Umbilical cord (tissue), 2 donors: ENCODE measurements around the gene PASK. TPM values are rescaled to one million over a fixed set of nuclear protein-coding genes. Genes with fewer than 3 reads are reported as not detected.

Experiments
- DNase-seq: peaks from one replicate; pipeline ENCODE4 v3.0.0-alpha.2; 2015; ENCODE audit warnings: low spot score
- total RNA-seq: library from RNA; depleted of rRNA; stranded (reverse); fragments of >200 nt; gene quantifications from one replicate; pipeline ENCODE4 v1.2.3, GENCODE V29; 2014; ENCODE audit warnings: low replicate concordance; ENCODE audit not compliant: insufficient read depth

The PASK gene
- total RNA-seq, 1 donor from 2014 or later = 3.1 TPM

GRCh38 chr2:241082341-241083090, 66.8 kb downstream of the PASK start:
- no peak for DNase-seq

DNA sequence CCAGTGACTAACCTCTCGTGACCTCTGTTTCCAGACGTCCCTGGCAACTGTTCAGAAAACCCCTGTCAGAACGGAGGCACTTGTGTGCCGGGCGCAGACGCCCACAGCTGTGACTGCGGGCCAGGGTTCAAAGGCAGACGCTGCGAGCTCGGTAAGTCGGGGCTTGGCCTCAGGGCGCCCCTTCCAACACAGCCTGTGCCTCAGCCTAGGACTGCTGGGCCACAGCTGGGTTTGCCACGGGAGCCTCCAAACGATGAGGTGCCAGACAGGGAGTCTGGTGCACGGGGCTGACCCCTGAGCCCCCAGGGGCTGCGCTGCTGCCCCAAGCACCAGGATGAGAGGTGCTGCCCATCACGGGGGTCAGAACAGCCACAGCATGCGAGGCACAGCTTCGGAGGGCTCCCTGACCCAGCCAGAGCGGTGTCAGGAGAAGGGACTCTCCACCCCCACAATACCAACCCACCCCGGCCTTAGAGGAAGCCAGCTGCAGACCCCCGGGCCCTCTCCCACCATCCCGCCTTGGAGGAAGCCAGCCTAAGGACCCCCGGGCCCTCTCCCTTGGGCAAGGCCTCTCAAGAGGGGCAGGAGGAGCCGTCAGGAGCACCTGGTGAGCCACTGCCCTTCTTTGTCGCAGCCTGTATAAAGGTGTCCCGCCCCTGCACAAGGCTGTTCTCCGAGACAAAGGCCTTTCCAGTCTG, 67.5 kb downstream of the PASK start:
- no peak for DNase-seq

DNA sequence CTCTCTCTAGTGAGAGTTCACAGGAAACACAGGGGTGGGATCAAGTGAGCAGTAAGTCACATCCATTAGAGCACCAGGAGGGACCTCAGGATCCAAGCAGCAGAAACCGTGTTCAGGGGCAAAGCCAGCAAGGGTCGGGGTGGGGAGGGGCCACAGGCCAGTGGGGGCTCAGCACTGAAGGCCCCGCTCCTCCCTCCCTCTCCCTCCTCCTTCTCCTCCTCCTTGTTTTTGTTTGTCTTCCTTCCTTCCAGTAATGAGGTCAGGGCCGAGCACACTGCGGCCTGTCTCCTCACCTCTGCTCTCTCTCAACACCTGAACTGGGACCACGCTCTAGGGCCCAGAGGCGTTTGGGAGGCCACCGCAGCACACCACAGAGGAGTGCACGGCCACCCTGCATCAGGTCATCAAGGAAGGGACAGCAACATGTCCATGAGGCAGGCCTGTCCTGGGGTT, 68.1 kb downstream of the PASK start:
- no peak for DNase-seq

DNA sequence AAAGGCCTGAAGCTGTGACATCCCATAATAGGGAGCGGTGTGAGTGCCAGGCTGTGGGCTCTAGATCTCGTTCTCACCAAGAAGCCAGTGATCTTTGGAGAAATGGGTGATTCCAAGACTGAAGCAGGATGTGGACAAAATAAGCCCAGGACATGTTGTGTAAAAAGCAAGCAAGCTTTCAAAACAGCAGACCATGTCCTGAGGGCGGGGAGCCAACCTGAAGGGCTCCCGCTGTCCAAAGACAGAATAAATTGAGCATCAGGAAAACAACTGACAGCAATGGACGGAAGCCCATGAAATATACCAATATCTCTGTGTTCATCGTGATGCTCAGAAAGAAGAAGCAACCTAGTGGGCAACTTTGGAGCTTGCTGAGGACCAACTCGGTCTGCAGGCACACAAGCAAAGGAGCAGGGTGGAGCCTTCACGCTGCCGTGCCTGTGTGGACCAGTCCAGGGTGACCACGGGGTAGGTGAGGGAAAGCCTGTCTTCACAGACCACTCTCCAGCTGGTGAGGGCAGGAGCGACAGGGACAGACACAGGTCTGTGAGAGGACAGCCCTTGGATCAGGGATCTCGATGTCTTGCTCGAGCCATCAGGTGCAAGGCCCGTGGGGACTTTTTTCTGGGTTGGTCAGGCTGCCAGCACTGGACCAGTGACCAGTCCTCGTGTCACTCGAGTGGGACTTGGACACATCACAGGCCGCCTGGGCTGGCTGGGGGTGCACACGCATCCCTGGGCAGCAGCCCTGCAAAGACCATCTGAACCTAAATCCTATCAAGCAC, 68.7 kb downstream of the PASK start:
- no peak for DNase-seq

DNA sequence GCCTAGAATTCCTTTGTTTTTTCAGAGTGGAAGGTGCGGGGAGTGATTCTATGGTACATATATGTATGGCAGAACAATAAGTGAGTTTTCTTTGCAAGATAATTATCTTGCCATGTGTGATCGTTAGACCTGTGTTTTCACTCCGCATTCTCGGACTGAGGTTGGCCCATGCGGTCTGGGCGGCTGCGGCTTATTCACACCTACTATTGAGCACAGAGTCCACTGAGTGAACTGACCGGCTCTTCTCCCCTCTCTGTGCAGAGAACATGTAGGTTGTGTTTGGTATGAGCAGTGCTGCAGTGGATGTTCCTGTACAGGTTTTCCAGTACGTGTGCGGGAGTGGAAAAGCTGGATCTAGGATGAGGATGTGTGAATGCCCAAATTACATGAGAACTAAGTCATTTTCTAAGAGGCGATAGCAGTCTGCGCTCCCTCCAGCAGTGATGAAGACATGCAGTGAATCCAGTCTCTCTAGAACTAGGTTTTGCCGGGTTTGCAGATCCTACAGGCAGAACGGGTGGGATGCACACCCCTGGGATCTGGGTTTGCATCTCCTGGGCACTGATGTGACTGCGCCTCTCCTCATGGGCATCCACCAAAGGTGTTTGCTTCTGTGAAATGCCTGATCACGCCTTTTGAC, 74.3 kb downstream of the PASK start:
- no peak for DNase-seq

DNA sequence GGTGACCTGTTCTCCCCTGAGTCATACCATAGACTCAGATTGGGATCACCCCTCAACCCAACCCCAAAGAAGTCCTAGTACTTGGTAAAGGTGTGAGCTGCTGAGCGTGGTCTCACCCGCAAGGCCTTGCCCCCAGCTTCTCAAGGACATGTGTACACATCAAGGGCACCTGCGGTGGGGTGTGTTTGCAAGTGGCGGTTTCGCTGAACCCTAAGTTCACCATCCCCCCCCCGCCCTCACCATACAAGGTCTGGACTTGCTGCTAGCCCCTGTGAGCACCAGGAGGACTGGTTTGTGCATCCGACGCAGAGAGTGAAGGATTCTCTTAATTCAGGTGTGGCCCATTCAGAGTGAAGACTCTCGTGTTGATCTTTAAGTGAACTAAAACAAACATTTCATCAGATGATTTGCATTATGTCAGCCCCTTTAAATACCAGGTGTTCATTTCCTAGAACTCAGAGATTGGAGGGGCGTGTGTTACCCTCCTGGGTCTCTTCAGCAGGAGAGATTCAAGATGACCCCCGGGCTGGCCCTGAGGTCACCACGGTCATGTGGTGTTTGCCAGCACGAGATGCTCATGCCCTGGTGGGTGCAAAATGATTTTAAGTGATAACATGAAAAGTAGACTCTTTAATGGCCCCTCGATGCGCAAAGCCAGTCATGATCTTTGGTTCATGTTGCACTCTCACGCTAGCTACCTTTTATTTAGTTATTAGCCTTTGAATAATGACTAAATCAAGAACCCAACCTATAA, 75.0 kb downstream of the PASK start:
- DNase-seq = no peak

DNA sequence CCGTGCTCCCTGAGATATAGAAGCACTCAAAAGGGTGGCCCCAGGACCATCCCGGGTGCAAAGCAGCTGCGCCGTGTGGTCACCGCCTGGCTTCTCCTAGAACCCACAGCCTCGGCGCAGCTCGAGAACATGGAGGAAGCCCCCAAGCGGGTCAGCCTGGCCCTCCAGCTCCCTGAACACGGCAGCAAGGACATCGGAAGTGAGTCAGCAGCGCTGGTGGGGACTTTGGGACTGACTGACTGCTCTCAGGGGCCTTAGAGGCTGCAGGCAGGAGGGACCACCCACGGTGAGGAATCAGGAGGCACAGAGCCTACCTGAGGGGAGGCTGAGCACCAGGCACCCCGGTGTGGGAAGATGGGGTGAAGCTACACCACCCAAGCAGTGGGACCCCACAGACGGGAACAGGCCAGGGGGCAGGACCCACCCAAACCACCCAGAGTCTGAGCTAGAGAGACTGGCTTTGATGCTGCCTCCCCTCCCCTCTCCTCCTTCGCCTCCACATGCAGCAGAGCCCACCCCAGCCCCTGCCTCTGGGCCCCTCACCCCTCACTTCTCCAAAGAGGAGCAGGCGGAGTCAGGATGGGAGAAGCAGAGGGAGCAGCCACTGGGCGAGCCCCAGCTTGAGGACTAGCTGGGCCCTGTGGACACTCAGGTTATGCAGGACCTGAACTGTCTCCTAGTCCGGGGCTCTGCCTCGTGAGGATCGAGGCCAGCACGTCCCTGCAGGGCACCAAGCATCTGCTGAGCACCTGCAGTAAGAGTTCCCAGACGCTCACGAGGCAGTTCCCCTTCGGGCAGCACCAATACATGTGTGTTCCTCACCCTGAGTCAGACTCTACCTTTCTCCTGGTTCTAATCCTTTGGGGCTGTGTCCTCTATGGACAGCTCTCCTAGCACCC, 75.9 kb downstream of the PASK start:
- DNase-seq = no peak

DNA sequence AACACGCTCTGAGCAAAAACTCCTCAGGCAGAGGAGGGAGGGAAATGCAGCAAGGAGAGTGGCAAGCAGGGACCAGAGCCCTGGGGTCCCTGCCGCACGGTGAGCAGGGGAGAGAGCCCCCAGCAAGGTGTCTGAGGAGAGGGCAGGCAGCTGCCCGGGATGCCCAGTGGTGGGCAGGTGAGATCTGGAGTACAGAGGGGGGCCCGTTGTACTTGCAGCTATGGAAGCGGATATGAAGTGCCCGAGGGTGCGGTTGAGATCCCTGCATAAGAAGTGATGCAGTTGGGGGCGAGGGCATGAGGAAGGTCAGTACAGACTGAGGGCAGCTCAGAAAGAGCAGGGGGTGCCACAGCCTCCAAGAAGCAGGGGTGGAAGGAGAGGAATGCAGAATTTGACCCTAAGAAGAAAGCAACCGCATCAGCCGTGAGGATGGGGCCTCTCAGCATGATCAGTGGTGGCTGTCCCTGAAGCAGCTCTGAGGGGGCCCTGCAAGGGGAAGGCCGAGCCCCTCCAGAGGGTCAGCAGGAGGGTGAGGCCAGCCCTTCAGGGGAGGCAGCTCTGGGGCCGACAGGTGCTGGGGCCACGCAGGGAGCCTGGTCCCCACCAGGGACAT, 76.6 kb downstream of the PASK start:
- DNase-seq = no peak

DNA sequence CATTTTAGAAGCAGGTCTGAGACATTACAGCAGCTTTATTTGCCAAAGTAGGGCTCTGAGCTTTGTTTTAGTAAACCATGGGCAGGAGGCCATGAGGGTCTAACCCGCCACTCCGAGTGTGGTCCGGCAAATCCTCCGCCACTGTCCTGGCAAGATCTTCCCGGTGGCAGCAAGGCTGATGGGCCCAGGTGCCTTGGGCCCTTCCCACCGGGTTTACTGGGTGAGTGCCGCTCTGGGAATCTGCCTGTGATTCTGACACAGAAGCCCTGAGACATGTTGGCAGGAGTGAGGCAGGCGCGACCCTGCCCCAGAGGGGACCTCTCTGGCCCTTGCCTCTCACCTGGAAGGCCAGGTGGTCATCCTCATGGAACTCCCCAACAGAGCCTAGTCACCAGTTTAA, 77.1 kb downstream of the PASK start:
- no peak for DNase-seq

- no peak for DNase-seq
Observed at GRCh38 chr2:241071677-241072111, 77.6 kb downstream of the PASK start.

DNA sequence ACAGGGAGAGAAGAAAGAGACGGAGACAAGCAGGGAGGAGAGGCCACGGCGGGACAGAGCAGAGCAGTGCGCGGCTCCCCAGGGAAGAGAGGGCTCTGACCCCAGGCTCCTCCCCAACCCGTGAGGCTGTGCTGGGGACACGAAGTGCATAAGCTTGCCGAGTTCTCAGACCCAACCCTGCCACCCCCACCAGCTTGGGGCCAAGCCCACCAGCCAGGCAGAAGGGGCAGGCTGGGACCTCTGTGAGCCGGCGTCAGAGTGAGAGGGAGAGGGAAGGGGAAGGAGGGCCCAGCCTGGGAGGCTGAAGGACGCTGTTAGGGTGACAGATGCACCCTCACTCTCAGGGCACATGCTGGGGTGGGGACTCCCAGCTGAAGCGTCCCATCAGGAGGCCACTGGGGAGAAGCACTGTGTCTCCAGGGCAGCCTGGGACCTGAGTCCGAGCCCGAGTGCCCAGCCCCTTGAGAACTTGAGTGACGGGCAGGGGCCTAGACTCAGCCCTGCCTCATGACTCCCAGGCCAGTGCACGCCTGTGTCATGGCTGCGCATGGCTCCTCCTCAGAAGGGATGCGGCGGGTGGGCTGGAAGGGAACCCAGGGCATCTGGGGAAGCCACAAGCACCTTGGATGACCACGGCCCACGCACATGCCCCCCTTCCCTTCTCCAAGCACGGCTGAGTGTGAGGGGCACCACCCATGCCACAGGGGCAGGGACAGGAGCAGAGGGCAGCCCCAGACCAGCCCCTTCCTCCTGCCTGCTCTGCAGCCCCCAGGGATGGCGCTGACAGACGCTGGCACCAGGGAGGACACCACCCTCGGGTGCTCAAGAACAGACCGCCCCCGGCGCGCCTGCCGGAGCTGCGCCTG, 78.2 kb downstream of the PASK start:
- no peak for DNase-seq

DNA sequence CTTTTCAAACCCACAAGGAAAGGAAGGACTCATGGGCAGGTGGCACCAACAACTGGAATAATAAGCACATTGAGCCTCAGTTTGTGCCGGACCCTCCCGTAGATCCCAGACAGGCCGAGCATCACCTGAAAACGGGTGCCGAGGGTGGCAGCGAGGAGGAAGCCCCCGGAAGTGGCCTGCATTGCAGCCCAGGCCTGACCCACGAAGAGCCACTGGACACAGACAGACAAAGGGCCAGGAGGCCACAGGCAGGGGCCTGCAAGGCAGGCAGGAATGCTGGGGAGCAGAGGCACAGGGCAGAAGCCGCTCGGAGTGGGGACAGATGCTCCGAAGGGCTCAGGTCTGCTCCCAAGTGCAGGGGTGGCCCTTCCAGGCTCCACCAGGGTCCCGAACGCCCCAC, 78.9 kb downstream of the PASK start:
- no peak for DNase-seq

DNA sequence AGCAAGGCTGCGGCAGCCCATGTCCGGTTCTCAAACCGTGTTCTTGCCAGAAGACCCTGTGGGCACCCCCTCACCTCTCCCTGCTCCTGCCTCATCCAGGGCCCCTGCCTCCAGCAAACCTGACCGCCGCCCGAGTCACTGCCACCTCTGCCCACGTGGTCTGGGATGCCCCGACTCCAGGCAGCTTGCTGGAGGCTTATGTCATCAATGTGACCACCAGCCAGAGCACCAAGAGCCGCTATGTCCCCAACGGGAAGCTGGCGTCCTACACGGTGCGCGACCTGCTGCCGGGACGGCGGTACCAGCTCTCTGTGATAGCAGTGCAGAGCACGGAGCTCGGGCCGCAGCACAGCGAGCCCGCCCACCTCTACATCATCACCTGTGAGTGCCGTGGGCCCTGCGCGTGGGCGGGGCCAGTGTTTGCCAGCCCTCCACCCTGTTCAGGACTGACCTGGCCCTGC, 79.4 kb downstream of the PASK start:
- DNase-seq = no peak

DNA sequence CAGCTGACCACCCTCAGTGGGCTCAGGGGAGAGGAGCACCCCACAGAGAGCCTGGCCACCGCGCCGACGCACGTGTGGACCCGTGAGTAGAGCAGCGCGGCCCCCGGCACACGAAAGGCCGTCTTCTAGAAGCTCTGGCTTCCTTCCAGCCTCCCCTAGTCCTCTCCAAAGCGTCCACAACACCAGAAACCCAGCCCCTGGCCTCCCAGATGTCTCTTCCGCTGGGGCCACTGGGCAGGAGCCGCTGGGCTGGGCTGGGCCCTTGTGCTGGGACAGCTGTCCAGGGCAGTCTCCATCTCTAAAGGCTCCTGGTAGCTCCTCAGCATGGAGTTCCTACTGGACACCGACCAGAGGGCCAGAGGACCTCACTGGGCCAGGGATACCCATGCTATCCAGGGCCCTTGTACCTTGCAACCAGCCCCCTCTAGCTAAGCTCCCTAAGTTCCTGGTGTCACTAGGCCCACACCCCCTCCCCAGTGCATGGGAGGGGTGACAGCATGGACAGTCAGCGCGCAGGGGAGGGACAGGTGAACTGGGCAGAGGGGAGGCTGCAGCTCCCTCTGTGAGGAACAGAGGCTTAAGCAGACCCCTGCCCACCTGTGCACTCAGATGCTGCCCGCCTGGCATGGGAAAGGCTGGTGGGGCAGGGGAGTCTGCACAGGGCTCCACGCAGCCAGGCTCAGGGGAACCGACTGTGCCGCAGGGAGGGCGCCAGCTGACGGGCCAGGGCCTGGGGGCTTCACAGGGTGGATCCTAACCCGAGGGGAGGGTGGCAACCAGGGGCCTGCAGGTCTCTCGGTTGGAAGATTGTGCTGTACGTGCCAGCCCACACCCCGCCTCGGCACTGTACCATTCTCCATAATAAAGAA, 80.1 kb downstream of the PASK start:
- no peak for DNase-seq

GRCh38 chr2:241068136-241068941, 80.9 kb downstream of the PASK start:
- DNase-seq = no peak

GRCh38 chr2:241067501-241068135, 81.7 kb downstream of the PASK start:
- no peak for DNase-seq
